GM18909 (cell line): Measurements from ENCODE around the gene CS.
"Not testable (repeated sequence)": the region's sequence is repeated elsewhere in the genome, so short reads cannot be mapped to it uniquely, and the experiment has no call there.

ENCODE experiments used
- ATAC-seq: cut with Tn5 transposase; IDR thresholded peaks from one replicate; pipeline ENCODE4 v1.9.1; 2021; ENCODE audit warnings: mild to moderate bottlenecking; ENCODE audit not compliant: unreplicated experiment, poor library complexity

CS gene

DNA sequence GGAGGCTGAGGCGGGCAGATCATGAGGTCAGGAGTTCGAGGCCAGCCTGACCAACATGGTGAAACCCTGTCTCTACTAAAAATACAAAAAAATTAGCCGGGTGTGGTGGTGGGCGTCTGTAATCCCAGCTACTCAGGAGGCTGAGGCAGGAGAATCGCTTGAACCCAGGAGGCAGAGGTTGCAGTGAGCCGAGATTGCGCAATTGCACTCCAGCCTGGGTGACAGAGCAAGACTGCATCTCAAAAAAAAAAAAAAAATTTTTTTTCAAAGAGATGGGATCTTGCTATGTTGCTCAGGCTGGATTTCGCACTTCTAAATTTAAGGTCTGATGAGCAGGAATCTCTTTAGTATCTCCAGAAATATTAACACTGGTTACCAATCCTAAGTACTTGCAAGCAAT, 21.5 kb upstream of the CS start:
- ATAC-seq = not testable (repeated sequence)

DNA sequence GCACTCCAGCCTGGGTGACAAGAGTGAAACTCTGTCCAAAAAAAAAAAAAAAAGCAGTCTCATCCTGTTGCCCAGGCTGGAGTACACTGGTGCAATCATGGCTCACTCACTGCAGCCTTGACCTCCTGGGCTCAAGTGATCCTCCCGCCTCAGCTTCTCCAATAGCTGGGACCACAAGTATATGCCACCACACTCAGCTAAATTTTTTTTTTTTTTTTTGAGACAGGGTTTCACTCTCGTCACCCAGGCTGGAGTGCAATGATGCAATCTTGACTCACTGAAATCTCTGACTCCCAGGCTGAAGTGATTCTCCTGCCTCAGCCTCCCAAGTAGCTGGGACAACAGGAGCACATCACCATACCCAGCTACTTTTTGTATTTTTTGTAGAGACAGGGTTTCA, 20.9 kb upstream of the CS start:
- ATAC-seq = no peak

DNA sequence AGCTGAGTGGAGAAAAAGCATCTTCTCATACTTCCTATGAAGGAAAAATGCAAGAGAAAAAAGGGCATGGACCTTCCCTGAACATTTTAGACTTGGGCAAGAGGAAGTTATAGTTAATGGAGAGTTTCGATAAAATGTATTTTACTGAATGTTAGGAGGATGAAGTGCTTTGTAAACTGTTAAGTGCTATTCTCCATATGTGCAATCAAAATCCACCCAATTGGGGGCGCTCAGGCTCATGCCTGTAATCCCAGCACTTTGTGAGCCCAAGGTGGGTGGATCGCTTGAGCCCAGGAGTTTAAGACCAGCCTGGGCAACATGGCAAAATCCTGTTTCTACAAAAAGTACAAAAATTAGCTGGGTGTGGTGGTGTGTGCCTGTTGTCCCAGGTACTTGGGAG, 17.5 kb upstream of the CS start:
- ATAC-seq = no peak

GRCh38 chr12:56315622-56316473, 15.7 kb upstream of the CS start, which contains the start of gene CNPY2:
Gene CNPY2 (minus strand): TSS chr12:56315988. CDS start chr12:56315217, 771 bp downstream.
- peak; percentile 94 for ATAC-seq

- ATAC-seq = no peak
Observed at GRCh38 chr12:56315249-56315621, 15.1 kb upstream of the CS start.

DNA sequence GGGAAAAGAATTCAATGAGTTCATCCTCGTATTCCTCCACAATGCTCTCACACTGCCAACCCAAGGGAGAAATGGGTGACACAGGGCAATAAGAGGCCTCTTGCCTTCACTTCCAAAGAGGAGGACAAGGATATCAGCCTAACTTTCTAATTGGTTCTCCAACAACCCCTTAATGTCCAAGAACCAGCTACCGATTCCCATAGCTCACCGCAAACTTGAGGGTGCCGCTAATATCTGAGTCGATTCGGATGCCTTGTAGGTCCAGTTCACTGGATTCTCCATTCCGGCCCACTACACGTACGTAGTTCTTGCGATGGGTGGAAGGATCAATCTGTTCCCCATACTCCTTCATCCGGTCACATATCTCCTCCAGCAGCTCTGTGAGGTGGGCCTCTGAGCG, 10.9 kb upstream of the CS start:
- no peak for ATAC-seq

DNA sequence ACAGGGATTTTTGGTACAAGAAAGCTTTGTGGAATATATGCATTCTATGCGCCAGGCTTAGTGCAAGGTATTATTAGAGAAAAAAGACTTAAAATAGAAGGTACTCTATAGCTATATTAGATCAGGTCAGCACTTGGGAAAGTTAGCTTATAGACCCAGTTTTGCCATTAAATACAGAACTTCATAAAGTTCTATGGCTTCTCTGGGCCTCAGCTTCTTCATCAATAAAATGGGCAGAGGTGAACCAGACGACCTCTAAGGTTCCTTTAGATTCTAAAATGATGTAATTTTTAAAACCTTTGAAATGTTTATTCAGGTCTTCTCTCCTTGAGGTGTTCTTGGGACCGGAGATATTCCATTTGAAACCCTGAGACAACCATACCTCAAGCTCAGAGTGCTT, 8.6 kb upstream of the CS start:
- ATAC-seq = no peak

- ATAC-seq = no peak
Observed at GRCh38 chr12:56307221-56307965, 7.3 kb upstream of the CS start.

- no peak for ATAC-seq
Observed at GRCh38 chr12:56304872-56305590, 4.9 kb upstream of the CS start.

- no peak for ATAC-seq
Observed at GRCh38 chr12:56304276-56304675, 4.1 kb upstream of the CS start.

GRCh38 chr12:56300644-56301464, 724 bp upstream of the CS start:
- no peak for ATAC-seq

DNA sequence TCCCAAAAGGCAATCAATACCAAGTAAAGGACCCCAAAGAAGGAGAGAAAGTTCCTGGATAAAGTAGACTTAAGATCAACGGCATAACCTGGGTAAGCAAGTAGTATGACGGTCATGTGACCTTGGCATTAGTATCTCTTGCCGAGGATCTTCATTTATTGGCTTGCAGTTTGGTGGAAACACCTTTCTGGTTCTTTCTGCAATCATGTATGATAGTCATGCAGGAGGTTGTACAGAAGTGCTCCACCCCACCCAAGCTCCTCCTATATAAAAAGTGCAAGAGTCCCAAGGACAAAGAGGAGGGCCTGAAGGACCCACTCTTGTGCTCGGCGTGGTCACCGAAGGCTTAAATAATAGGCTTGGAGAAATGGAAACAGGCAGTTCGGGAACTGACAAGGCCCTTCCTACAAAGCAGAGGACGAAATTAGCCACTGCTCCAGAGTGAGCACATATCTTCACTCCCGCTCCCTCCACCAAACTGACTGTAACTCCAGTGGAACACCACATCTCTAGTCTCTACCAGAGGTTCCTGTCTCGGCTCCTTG, 750 bp downstream of the CS start:
- no peak for ATAC-seq

DNA sequence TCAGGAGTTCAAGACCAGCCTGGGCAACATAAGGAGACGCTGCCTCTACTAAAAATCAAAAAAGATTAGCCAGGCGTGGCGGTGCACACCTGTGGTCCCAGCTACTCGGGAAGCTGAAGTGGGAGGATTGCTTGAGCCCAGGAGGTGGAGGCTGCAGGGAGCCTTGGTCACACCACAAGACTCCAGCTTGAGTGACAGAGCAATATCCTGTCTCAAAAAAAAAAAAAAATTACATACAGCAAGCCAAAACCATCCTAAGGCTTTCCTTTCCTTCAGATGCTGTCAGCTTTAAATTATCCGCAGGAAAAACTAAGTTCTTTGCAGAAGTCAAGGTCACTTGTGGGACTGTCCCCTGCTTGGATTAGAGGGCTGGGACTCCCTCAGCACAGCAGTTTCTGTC, 1.3 kb downstream of the CS start:
- no peak for ATAC-seq

- ATAC-seq = no peak
Observed at GRCh38 chr12:56297400-56297799, 2.7 kb downstream of the CS start.

DNA sequence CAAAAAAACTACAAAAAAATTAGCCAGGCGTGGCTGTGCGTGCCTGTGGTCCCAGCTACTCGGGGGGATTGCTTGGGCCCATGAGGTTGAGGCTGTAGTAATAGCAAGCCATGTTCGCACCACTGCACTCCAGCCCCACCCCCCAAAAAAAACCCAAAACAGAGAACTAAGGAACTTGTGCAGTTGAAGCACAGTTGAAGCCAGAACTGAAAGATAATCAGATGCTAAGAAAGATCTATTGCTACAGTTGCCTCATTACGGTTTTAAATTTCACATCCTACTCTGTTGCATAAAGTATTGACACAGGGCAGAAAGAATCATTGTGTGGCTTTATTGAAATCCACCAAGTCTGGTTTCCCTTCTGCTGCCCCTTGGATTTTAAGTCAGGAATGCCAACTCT, 3.8 kb downstream of the CS start:
- ATAC-seq = no peak

DNA sequence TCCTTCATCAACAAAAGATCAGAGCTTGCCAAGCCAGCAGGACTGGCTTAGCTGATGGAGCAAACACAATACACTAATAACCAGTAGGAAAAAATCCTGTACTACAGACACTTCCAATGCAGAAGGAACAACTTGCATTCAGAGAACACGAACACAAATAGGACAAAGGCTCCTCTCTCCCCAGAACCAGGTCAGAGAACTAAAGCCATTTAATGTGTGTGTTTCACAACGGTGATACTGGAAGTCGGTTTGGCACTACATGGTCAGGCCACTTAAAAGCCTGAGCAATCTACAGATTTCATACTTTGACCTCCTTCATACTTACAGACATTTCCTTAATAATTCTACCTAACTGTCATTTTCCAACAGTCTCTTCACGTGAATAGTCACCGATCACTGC, 6.3 kb downstream of the CS start:
- ATAC-seq = no peak

DNA sequence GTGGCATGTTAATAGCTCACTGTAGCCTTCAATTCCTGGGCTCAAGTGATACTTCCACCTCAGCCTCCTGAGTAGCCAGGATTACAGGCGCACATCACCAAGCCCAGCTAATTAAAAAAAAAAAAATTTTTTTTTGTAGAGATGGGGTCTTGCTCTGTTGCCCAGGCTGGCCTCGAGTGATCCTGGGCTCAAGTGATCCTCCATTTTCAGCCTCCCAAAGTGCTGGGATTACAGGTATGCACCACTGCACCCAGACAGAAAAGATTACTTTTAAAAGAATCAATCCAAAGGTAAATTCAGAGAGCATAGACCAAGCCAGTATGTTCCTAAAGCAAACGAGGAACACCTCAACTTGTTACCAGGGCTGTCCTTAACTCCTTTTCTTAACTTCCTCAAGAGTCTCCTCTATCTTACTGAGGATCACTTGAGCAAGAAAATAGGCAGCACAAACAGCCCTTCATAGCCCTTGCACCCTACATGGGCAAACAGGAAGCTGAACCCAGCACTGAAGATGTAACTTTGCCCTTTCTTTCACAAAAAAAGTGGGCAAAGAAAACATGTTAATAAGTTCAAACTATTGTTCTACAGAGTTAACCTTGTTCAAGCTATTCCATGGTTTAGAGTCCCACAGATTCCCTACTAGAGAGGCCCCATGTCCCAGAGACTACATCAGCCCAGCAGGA, 11.3 kb downstream of the CS start:
- ATAC-seq = no peak

- no peak for ATAC-seq
Observed at GRCh38 chr12:56286044-56286830, 13.9 kb downstream of the CS start.

- ATAC-seq = not testable (repeated sequence)
Observed at GRCh38 chr12:56284263-56284662, 15.9 kb downstream of the CS start.
